SW 1271 (cell line): ENCODE measurements around the gene HAPLN3.
"Not testable (repeated sequence)": the region's sequence is repeated elsewhere in the genome, so short reads cannot be mapped to it uniquely, and the experiment has no call there.

ENCODE experiments used
- DNase-seq, 2 experiments: peaks; one replicate each; lab custom pipeline; 2025; lab: John Stamatoyannopoulos, UW

The HAPLN3 gene

GRCh38 chr15:88894819-88895767, at the start of gene HAPLN3:
Gene HAPLN3, minus strand, starts transcription at chr15:88895544. Its CDS starts 8,246 bp downstream, at chr15:88887298.
- no peak for DNase-seq

DNA sequence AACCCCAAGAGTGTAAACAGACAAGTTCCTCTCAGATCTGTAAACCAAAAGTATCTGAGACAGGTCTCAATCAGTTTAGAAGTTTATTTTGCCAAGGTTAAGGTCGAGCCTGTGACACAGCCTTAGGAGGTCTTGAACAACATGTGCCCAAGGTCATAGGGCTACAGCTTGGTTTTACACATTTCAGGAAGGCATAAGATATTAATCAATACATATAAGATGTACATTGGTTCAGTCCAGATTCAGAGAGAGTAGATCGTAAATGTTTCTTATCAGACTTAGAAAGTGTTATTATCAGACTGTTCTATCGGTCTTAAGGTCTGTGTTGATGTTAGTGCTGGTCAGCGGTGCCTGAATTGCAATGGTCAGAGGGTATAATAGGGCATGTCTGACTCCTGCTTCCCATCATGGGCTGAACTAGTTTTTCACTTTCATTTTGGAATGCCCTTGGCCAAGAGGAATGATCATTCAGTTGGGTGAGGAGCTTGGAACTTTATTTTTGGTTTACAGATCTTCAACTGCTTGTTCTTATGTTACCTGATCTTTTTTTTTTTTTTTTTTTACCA, 44.8 kb upstream of the HAPLN3 start:
- no peak for DNase-seq

GRCh38 chr15:88939486-88939806, 44.1 kb upstream of the HAPLN3 start:
- DNase-seq = no peak

- DNase-seq = no peak
Observed at GRCh38 chr15:88938802-88939485, 43.6 kb upstream of the HAPLN3 start.

- DNase-seq = not testable (repeated sequence)
Observed at GRCh38 chr15:88934449-88934848, 39.1 kb upstream of the HAPLN3 start.

DNA sequence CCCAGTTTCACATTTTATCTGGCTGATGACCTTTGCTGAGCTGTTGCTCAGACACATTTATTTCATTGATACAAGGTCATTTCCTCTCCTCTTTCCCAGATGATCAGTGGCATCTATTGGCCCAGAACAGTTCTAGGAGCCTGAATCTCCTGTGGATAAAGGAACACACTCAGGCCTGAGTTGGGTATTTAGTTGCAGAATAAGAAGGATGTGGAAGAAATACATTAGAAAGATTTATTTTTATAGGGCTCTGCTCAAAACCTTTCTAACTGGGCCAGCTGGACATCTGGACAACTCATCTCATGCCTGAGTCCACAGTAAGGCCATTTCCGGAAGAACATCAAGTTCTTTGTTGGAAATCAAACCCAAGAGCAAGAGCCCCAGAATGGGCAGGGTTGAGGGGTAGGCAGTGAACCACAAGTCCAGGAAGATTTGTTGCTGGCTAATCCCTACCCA, 37.6 kb upstream of the HAPLN3 start:
- DNase-seq = no peak

GRCh38 chr15:88932271-88932874, 37.0 kb upstream of the HAPLN3 start:
- DNase-seq = no peak

DNA sequence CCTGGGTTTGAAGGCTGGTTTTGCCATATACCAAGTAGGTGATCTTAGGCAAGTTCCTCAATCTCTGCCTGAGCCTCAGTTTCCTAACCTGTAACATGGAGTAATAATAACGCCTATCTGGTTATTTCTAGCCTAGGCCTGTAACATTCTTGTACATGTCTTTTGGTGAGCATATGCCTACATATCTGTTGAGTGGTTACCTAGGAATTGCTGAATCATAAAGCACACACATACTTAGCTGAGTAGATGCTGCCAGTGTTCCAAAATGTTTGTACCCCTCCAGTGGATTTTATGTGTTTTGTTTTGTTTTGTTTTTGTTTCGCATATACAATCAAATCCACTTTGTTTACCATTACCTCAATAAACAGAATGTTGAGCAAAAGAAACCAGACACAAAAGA, 35.2 kb upstream of the HAPLN3 start:
- no peak for DNase-seq

GRCh38 chr15:88929358-88930098, 34.2 kb upstream of the HAPLN3 start:
- not testable (repeated sequence) for DNase-seq

DNA sequence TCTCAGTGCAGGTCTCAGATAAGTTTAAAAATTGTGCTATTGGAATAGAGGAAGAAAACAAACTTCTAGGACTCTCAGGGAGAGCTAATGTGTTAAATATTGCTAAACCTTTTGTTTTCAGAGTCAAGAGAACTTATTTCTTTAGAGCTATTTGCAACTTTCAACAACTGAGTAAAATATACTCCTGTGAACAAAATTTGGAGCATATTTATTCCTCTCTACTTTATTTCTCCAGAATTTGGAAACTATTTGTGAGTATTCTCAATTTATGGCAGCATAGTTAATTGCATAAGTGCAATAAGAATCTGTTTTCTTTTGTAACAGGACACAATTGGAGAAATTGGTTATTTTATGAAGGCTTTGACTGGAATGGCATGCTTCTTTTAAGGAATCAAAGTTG, 32.8 kb upstream of the HAPLN3 start:
- DNase-seq = not testable (repeated sequence)

- DNase-seq = not testable (repeated sequence)
Observed at GRCh38 chr15:88925648-88926047, 30.3 kb upstream of the HAPLN3 start.

DNA sequence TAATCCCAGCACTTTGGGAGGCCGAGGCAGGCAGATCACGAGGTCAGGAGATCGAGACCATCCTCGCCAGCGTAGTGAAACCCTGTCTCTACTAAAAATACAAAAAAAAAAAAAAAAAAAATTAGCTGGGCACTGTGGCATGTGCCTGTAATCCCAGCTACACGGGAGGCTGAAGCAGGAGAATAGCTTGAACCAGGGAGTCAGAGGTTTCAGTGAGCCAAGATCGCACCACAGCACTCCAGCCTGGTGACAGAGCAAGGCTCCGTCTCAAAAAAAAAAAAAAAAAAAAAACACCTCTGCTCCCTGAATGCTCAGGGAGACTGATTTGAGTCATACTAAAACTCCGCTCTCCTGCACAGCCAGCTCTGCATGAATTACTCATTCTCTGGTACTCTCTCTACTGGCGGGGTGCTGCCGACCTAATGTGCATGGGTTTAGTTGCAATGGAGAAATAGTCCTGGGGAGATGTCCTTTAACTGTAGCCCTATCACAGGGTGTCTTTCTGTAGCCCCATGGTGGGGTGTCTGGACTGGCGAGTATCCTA, 25.6 kb upstream of the HAPLN3 start:
- not testable (repeated sequence) for DNase-seq

DNA sequence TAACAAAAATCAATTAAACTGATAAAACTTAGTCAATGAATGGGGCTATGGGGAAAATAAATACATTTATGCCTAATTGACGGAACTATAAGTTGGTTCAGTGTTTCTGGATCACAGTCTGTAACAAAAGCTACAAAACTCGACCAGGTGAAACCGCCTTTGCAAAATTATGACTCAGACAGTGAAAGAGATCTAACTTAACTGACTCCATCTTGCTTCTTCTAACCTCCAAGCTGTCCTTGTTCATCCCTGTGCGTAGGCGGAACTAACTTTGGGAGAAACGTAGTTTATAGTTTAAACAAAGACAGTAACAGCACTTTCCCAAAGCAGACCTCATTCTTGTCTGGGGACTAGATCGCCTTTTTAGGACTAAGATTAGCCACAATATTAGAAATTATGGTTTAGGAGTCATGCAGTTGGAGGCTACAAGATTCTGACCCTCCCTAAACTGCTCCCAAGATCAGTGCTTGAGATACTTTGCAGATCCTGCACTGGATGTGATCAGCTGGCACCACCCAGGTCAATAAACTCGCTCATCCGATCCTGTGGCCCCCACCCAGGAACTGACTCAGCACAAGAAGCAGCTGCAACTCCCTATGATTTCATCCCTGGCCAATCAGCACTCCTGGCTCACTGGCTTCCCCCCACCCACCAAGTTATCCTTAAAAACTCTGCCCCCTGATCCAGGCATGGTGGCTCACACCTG, 25.0 kb upstream of the HAPLN3 start:
- peak in 1 of 2 experiments; percentile 74 for DNase-seq

DNA sequence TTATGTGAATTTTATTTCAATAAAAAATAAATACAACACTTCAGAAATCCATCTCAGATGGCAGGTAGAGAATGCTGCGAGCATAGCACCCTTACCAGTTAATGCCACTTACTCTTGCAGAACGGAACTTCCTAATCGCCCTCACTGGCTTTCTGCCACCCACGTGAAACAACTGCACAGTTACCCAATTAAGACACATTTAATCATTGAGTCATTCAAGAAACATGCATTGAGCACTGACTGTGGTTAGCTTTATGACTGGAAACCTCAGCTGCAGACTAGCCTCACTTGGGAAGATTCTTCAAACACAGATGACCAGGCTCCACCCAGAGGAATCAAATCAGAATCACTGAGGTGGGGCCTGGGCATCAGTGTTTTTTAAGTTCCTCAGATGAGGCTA, 23.4 kb upstream of the HAPLN3 start:
- peak; percentile 94 to 98 for DNase-seq

DNA sequence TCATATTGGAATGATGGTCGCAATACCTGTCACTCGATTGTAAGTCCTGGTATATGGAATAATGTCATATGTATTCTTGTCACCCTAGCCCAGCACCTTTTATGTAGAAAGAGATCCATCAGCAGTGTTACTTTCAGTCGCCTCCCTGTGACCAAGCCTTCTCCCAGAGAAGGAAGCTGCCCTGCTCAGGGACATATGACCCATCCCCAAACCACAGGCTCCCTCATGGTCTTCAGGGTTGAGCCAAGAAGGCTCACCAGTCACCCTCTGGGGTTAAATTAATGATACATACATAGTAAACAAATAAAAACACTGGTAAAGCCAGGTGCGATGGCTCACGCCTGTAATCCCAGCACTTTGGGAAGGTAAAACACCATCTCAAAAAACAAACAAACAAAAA, 22.4 kb upstream of the HAPLN3 start:
- no peak for DNase-seq

- no peak for DNase-seq
Observed at GRCh38 chr15:88915354-88915753, 20.0 kb upstream of the HAPLN3 start.

DNA sequence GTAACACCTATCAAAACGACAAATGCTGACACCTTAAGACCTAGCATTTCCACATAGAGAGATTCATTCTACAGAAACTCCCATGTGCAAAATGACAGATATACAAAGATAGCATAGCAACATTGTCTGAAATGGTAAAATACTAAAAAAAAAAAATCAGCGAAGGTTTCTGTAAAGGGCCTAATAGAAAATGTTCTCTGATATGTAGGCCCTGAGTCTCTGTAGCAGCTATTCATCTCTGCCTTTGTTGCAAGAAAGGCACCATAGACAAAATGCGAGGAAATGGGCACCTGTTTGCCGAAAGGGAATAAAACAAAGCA, 18.5 kb upstream of the HAPLN3 start:
- no peak for DNase-seq

- peak; percentile 50 to 85 for DNase-seq
Observed at GRCh38 chr15:88913017-88913849, 17.9 kb upstream of the HAPLN3 start, which contains the start of gene MFGE8. Gene MFGE8, minus strand, starts transcription at chr15:88913379. Its CDS starts 60 bp downstream, at chr15:88913319.

- DNase-seq = peak in 1 of 2 experiments; percentile 60
Observed at GRCh38 chr15:88912500-88912921, 17.2 kb upstream of the HAPLN3 start.

- DNase-seq = no peak
Observed at GRCh38 chr15:88911766-88912118, 16.4 kb upstream of the HAPLN3 start.
